Measurements from ENCODE around the gene LRRIQ1.
A peak's percentile ranks its signal among the peaks of the same experiment; 100 is the strongest.

The LRRIQ1 gene

DNA sequence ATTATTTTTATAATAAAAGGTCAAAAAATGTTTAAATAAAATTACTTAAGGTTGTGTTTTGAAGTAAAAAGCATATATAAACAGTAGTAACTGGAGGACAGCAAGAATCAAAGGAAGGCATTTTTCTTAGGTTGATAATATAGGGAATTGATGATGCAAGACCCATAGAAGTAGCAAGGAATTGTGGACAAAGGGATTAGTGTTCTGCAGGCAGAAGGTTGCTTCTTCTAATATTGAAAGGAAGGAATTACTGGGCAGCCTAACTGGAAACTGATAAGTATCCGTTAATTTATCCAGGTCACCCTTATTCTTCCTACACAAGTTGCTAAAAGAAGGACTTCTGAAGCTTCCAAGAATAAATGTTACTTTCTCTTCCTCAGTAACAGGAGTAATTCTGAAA, 189.3 kb downstream of the LRRIQ1 start:
- no peak overlapping the region for H3K4me3 ChIP-seq (ENCODE audit: low read depth, low read length)
- no peak for DNase-seq (ENCODE audit: low read depth)

DNA sequence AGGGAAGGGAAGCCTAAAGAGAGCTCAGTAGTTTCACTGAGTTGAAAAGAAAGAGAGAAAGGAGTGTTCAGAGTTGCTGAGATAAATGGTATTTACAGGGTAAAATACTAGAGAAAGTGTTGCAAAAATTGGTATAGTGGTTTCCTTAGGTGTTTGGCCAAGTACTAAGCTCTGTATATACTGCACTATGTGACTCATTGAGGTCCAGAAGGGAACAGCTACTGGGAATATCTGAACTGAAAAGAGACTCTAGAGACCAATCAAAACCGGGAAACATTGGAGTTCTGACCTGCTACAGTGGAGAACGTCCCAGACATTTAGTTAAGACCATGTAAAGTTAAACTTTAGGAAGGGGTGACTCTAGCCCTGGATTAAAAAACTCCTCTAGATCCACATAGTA, 201.2 kb downstream of the LRRIQ1 start:
- TF ChIP-seq, protein P1, sequence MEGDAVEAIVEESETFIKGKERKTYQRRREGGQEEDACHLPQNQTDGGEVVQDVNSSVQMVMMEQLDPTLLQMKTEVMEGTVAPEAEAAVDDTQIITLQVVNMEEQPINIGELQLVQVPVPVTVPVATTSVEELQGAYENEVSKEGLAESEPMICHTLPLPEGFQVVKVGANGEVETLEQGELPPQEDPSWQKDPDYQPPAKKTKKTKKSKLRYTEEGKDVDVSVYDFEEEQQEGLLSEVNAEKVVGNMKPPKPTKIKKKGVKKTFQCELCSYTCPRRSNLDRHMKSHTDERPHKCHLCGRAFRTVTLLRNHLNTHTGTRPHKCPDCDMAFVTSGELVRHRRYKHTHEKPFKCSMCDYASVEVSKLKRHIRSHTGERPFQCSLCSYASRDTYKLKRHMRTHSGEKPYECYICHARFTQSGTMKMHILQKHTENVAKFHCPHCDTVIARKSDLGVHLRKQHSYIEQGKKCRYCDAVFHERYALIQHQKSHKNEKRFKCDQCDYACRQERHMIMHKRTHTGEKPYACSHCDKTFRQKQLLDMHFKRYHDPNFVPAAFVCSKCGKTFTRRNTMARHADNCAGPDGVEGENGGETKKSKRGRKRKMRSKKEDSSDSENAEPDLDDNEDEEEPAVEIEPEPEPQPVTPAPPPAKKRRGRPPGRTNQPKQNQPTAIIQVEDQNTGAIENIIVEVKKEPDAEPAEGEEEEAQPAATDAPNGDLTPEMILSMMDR (conservative IDR thresholded peaks at IDR 0.05; ENCODE audit: low read depth, low read length) = no peak
- H3K4me3 ChIP-seq (ENCODE audit: low read depth, low read length) = no peak overlapping the region
- peak; percentile 7 for DNase-seq (ENCODE audit: low read depth)

More for the DNA sequence above, 189.3 kb downstream of the LRRIQ1 start:
- TF ChIP-seq, protein P1 (conservative IDR thresholded peaks at IDR 0.05; ENCODE audit: low read depth, low read length) = no peak

DNA sequence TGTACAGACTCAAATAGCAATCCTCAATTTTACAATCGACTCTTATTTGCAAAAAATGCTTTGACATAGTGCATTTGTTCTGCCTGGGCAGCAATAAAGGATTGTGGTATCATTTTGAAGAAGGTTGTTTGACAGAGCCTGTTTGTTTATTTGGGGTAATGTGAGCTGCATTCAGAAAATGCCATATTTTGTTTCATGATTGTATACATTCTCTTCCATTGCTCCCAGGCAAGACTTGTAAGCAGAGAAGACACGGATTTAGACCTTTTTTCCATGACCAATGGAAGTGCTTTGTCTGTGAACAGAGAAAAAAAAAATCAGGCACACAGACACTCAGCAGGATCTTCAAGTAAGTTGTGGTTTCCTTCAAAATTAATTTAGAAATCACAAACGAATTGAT, 208.4 kb downstream of the LRRIQ1 start:
- no peak for DNase-seq (ENCODE audit: low read depth)
- TF ChIP-seq, protein P1 (conservative IDR thresholded peaks at IDR 0.05; ENCODE audit: low read depth, low read length) = no peak
- no peak overlapping the region for H3K4me3 ChIP-seq (ENCODE audit: low read depth, low read length)

DNA sequence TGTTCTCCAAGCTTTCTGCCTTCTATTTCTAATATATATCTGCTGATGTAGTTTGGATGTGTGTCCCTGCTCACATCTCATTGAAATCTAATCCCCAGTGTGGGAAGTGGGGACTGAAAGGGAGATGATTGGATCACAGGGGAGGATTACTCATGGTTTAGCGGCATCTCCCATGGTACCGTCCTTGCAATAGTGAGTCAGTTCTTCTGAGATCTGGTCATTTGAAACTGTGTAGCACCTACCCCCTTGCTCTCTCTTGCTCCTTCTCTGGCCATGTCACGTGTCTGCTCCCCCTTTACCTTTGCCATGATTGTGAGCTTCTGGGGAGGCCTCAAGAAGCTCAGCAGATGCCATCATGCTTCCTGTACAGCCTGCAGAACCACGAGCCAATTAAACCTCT, 217.7 kb downstream of the LRRIQ1 start:
- no peak overlapping the region for H3K4me3 ChIP-seq (ENCODE audit: low read depth, low read length)
- peak; percentile 3 for DNase-seq (ENCODE audit: low read depth)
- TF ChIP-seq, protein P1 (conservative IDR thresholded peaks at IDR 0.05; ENCODE audit: low read depth, low read length) = no peak

DNA sequence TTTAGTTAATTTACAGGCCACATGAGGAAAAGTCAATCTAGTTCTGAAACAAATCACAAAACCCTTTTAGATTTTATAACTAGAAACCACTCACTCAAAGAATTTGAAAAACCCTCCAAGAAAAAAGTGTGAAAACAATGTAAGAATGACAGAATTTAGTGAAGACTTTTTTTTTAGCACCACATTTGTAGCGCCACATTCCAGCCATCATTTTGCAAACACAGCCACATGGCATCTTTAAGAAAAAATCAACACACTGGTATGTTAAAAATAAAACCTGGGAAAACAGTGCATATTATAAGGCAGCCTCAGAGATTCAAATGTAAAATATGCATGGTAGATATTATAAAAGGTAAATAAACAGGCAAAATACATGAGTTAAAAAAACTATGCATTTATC, 221.5 kb downstream of the LRRIQ1 start:
- TF ChIP-seq, protein P1 (conservative IDR thresholded peaks at IDR 0.05; ENCODE audit: low read depth, low read length) = no peak
- H3K4me3 ChIP-seq (ENCODE audit: low read depth, low read length) = no peak overlapping the region
- DNase-seq (ENCODE audit: low read depth) = no peak

DNA sequence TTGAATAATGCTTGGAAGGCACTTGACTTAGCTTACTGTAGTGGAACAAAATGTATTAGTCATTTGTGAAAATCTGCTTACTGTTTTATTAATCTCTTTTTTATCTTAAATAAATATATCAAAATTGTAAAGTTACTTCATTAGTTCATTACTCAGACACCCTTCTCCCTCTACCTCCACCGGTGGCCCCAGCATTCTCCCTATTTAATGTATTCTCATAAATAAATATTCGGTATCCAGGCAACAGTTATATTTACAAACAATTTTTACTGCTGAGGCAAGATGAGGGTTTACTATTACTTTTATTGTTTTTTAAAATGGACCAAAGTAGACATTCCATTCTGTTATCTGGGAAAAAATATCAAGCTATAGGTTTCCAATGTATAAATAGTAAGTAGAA, 224.3 kb downstream of the LRRIQ1 start:
- no peak overlapping the region for H3K4me3 ChIP-seq (ENCODE audit: low read depth, low read length)
- no peak for DNase-seq (ENCODE audit: low read depth)

DNA sequence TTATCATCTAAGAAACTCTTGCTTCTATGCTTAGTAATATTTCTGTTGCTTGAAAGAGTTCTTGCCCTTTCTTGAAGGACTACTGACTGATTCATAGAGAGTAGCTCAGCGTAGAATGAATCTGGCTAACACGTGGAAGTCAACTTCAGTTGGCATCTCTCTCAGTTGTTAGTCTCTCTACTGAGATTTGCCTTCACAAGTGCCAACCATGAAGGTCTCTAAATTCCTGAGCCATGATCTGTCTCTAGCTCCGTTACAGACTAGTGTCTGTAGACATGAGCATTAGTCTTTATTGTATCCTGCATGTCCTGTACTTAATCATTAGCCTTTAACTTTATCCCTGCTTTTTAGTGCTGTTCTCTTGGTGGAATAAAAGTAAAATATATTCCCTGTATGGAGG, 224.7 kb downstream of the LRRIQ1 start:
- DNase-seq (ENCODE audit: low read depth) = peak; percentile 8
- TF ChIP-seq, protein P1 (conservative IDR thresholded peaks at IDR 0.05; ENCODE audit: low read depth, low read length) = no peak
- no peak overlapping the region for H3K4me3 ChIP-seq (ENCODE audit: low read depth, low read length)

More for the DNA sequence above, 224.3 kb downstream of the LRRIQ1 start:
- TF ChIP-seq, protein P1 (conservative IDR thresholded peaks at IDR 0.05; ENCODE audit: low read depth, low read length) = no peak

All from choroid plexus epithelial cell (primary cell).